K562 (cell line): ENCODE results near the gene DYRK1B. TPM values are rescaled to one million over a fixed set of nuclear protein-coding genes. Genes with fewer than 3 reads are reported as not detected.

Source experiments
- ATAC-seq: fragments of 200-7000 bp; cut with Tn5 transposase; 3 replicates; pipeline ENCODE4 v1.9.1; 2020; ENCODE audit warnings: moderate library complexity
- BruUV-seq: library from RNA; stranded (reverse); fragments of 400-500 nt; replicated peaks from 2 replicates; lab custom pipeline; 2021; lab: Mats Ljungman, UMichigan
- CTCF ChIA-PET: fragments of 300-600 bp; formaldehyde crosslinking; extraction: SDS; loops from one replicate; lab custom pipeline; 2021; ENCODE audit warnings: low intra/inter-chr PET ratio; lab: Yijun Ruan, JAX
- POLR2A ChIA-PET: fragments of 300-600, 350-650 bp; sonication (Branson Sonifier 250); formaldehyde crosslinking; extraction: SDS; loops from one replicate; lab custom pipeline; 2021; ENCODE audit warnings: antibody characterized with exemption, inconsistent platforms; lab: Yijun Ruan, JAX
- DNase-seq, 4 experiments: peaks; one replicate each; pipeline versions ENCODE4 v3.0.0 to v3.0.0-alpha.2; 2011 to 2018; ENCODE audit warnings: low spot score in 3 of 4, mixed read lengths in 3 of 4; ENCODE audit errors: extremely low read depth in 1 of 4
- FAIRE-seq: peaks from 2 replicates; lab custom pipeline; 2011; peaks lifted over from hg19 to GRCh38; lab: Jason Lieb, UNC
- H2AFZ ChIP-seq: 2 replicates; pipeline ENCODE4 v1.6.0; 2011; ENCODE audit warnings: low read depth, low read length, control low read depth, inconsistent platforms
- H3K27ac ChIP-seq: fragments of 200-600 bp; 3 replicates; pipeline ENCODE4 v1.8.0; 2011; ENCODE audit warnings: low read depth, mild to moderate bottlenecking, control low read depth, inconsistent platforms, low read length, moderate library complexity, mixed read lengths; ENCODE audit errors: extremely low read depth
- H3K27me3 ChIP-seq, 2 experiments: fragments of 300-600 bp in 1 of 2; 2 replicates in 1 of 2; 3 replicates in 1 of 2; pipeline versions ENCODE4 v1.6.0 to v1.8.0; 2011; ENCODE audit warnings: inconsistent platforms in 2 of 2, low read length in 2 of 2, mild to moderate bottlenecking in 1 of 2, mixed read lengths in 1 of 2, moderate library complexity in 1 of 2; ENCODE audit not compliant: control insufficient read depth in 2 of 2, insufficient read depth in 2 of 2
- H3K36me3 ChIP-seq: fragments of 300-600 bp; 3 replicates; pipeline ENCODE4 v1.8.0; 2011; ENCODE audit warnings: mild to moderate bottlenecking, low read length, inconsistent platforms; ENCODE audit not compliant: control insufficient read depth, insufficient read depth
- H3K4me1 ChIP-seq, 2 experiments: fragments of 200-600 bp in 1 of 2; replicated peaks in 1 of 2; 2 replicates in 1 of 2; 3 replicates in 1 of 2; pipeline versions ENCODE4 v1.5.1 to v1.8.0; 2011; ENCODE audit warnings: inconsistent platforms in 2 of 2, low read length in 2 of 2, mild to moderate bottlenecking in 1 of 2, mixed read lengths in 1 of 2, moderate library complexity in 1 of 2; ENCODE audit not compliant: control insufficient read depth in 2 of 2, insufficient read depth in 2 of 2
- H3K4me2 ChIP-seq: 2 replicates; pipeline ENCODE4 v1.6.1; 2011; ENCODE audit warnings: low read length, control low read depth, inconsistent platforms, mixed read lengths; ENCODE audit not compliant: insufficient read depth
- H3K4me3 ChIP-seq: fragments of 200-600 bp; sonication (generic), shearing (Covaris generic); 2 replicates; pipeline ENCODE4 v1.5.1; 2016; ENCODE audit warnings: control low read depth, inconsistent platforms
- H3K79me2 ChIP-seq: fragments of 200-600 bp; 3 replicates; pipeline ENCODE4 v1.8.0; 2011; ENCODE audit warnings: low read length, inconsistent platforms; ENCODE audit not compliant: control insufficient read depth, insufficient read depth
- H3K9ac ChIP-seq, 2 experiments: 2 replicates each; pipeline versions ENCODE4 v1.6.0 to v1.6.1; 2011; ENCODE audit warnings: low read depth in 2 of 2, low read length in 2 of 2, control low read depth in 1 of 2, inconsistent platforms in 1 of 2, mild to moderate bottlenecking in 1 of 2, mixed read lengths in 1 of 2; ENCODE audit not compliant: insufficient read depth in 1 of 2
- H3K9me1 ChIP-seq: one replicate; pipeline ENCODE4 v1.6.0; 2011; ENCODE audit warnings: inconsistent platforms, mild to moderate bottlenecking, low read length, moderate library complexity; ENCODE audit not compliant: control insufficient read depth, insufficient read depth
- H3K9me3 ChIP-seq: replicated peaks from 2 replicates; pipeline ENCODE4 v1.5.1; 2011; ENCODE audit warnings: low read depth, low read length, inconsistent platforms; ENCODE audit not compliant: control insufficient read depth, insufficient read depth
- H4K20me1 ChIP-seq: replicated peaks from 2 replicates; pipeline ENCODE4 v1.6.1; 2011; ENCODE audit warnings: low read length, inconsistent platforms, mixed read lengths; ENCODE audit not compliant: control insufficient read depth, insufficient read depth
- ID3 ChIP-seq, 2 experiments: fragments of 250-450 bp in 1 of 2; fragments of 450-650 bp in 1 of 2; sonication (Bioruptor Pico) in 1 of 2; IDR thresholded peaks; 2 replicates each; pipeline versions ENCODE4 v1.6.1 to v1.8.0; 2016 to 2021; ENCODE audit warnings: mild to moderate bottlenecking in 2 of 2, moderate library complexity in 2 of 2, missing compliant biosample characterization in 1 of 2, missing genetic modification characterization in 1 of 2
- ZNF318 ChIP-seq, 2 experiments: fragments of 450-650 bp; IDR thresholded peaks; 2 replicates each; pipeline ENCODE4 v1.6.1; 2016; ENCODE audit warnings: mild to moderate bottlenecking in 2 of 2, borderline replicate concordance in 1 of 2, low read depth in 1 of 2, moderate library complexity in 1 of 2
- WGBS: fragments of 100-300 bp; shearing (Covaris generic); methylation state at CpG from one replicate; pipeline ENCODE4 v1.1.6; 2016; ENCODE audit warnings: low coverage, mixed read lengths; ENCODE audit not compliant: insufficient coverage; ENCODE audit errors: missing lambda C conversion rate; 5-methylcytosine and 5-hydroxymethylcytosine counted together
- in situ Hi-C: fragments of 300-500 bp; cut with MboI; formaldehyde crosslinking; loops from 4 replicates; pipeline ENCODE4 v1.15.0; 2018; ENCODE audit warnings: inconsistent platforms, mixed read lengths
- intact Hi-C: fragments of 100-400 bp; cut with micrococcal nuclease; formaldehyde crosslinking; loops from 2 replicates; pipeline ENCODE4 v1.14.2; 2022
- polyA plus RNA-seq, 8 experiments: library from polyadenylated mRNA; depleted of rRNA in 4 of 8; stranded (reverse) in 5 of 8; unstranded in 3 of 8; fragments of >200 nt; fragmentation: Nextera tagmentation in 2 of 8; fragmentation: Illumina TruSeq in 1 of 8; extraction: Ambion mirVana in 2 of 8; extraction: Trizol in 1 of 8; gene quantifications; 2 replicates each; pipeline versions ENCODE4 v1.2.1 to v1.2.3, GENCODE V29; 2011 to 2014; ENCODE audit warnings: inconsistent platforms in 1 of 8, missing spikeins in 1 of 8
- total RNA-seq, 7 experiments: library from RNA; depleted of rRNA in 6 of 7; stranded (reverse); fragments of >200 nt in 6 of 7; fragmentation: Illumina TruSeq in 2 of 7; extraction: Trizol in 2 of 7; gene quantifications; 2 replicates each; pipeline versions ENCODE4 v1.2.1 to v1.2.3, GENCODE V29; 2011 to 2021; ENCODE audit warnings: low replicate concordance in 1 of 7
- TF ChIP-seq, protein P1 (sequence below), 2 experiments: fragments of 450-650 bp in 1 of 2; IDR thresholded peaks; 2 replicates each; pipeline ENCODE4 v1.6.1; 2011 to 2017; ENCODE audit warnings: low read depth in 2 of 2, antibody characterized with exemption in 1 of 2, borderline replicate concordance in 1 of 2, low read length in 1 of 2, mild to moderate bottlenecking in 1 of 2, mixed read lengths in 1 of 2; ENCODE audit not compliant: control insufficient read depth in 1 of 2
- TF ChIP-seq, protein P2 (sequence below): fragments of 250-450 bp; sonication (Bioruptor Pico); IDR thresholded peaks from 2 replicates; pipeline ENCODE4 v1.5.0; 2021; ENCODE audit warnings: mild to moderate bottlenecking, moderate library complexity

Gene DYRK1B
- total and polyA plus RNA-seq, 9 of the 15 experiments (the other 6 are each of a cell fraction or from before 2014, with no cell fraction given) = 0.91 to 5.2 (median 1.5) TPM; not detected in 2

GRCh38 chr19:39820696-39821095 is 13.3 kb downstream of the DYRK1B start:
- H3K4me1 ChIP-seq = peaks cover 0 to 4% of the 10 kb centered on the region in 2 experiments; a peak in 2 of 5 replicates
- ChIA-PET CTCF (no interaction called here), POLR2A (interaction anchor here (0.5 to 1.0 kb wide), 3 partner anchors 15 to 25 kb away, joined by 3 to 4 read pairs (median 3); no protein-coding TSS in a partner anchor)
- H3K4me2 ChIP-seq = no peak overlapping the region
- H3K27ac ChIP-seq = no peak overlapping the region
- intact Hi-C loops = no loop called here
- H3K9me3 ChIP-seq = no peaks in the 10 kb centered on the region
- no TSS peak for BruUV-seq
- no peaks in the 10 kb centered on the region for H3K79me2 ChIP-seq
- in situ Hi-C loops = no loop called here
- DNase-seq = no peak
- no peak for FAIRE-seq
- no peak overlapping the region for H3K9ac ChIP-seq
- no peak for ATAC-seq
- H4K20me1 ChIP-seq = no peaks in the 10 kb centered on the region; the same call in 1 of the 2 replicates
- peaks cover 11% of the 10 kb centered on the region; the same call in 1 of the 3 replicates for H3K36me3 ChIP-seq
- WGBS = 73% methylated on average over 6 of the region's 6 CpGs
- H2AFZ ChIP-seq = no peak overlapping the region
- H3K27me3 ChIP-seq = no peaks in the 10 kb centered on the region
- no peak overlapping the region for H3K4me3 ChIP-seq
- H3K9me1 ChIP-seq = no peaks in the 10 kb centered on the region
- TF ChIP-seq, protein P1, sequence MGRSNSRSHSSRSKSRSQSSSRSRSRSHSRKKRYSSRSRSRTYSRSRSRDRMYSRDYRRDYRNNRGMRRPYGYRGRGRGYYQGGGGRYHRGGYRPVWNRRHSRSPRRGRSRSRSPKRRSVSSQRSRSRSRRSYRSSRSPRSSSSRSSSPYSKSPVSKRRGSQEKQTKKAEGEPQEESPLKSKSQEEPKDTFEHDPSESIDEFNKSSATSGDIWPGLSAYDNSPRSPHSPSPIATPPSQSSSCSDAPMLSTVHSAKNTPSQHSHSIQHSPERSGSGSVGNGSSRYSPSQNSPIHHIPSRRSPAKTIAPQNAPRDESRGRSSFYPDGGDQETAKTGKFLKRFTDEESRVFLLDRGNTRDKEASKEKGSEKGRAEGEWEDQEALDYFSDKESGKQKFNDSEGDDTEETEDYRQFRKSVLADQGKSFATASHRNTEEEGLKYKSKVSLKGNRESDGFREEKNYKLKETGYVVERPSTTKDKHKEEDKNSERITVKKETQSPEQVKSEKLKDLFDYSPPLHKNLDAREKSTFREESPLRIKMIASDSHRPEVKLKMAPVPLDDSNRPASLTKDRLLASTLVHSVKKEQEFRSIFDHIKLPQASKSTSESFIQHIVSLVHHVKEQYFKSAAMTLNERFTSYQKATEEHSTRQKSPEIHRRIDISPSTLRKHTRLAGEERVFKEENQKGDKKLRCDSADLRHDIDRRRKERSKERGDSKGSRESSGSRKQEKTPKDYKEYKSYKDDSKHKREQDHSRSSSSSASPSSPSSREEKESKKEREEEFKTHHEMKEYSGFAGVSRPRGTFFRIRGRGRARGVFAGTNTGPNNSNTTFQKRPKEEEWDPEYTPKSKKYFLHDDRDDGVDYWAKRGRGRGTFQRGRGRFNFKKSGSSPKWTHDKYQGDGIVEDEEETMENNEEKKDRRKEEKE (IDR thresholded peaks at IDR 0.05; ENCODE audit: borderline replicate concordance in 1 of 2, control insufficient read depth in 1 of 2, low read depth in 2 of 2, low read length in 1 of 2) = no peak
- TF ChIP-seq ZNF318 (IDR thresholded peaks at IDR 0.05; ENCODE audit: borderline replicate concordance in 1 of 2, low read depth in 1 of 2) = no peak
- TF ChIP-seq, protein P2, sequence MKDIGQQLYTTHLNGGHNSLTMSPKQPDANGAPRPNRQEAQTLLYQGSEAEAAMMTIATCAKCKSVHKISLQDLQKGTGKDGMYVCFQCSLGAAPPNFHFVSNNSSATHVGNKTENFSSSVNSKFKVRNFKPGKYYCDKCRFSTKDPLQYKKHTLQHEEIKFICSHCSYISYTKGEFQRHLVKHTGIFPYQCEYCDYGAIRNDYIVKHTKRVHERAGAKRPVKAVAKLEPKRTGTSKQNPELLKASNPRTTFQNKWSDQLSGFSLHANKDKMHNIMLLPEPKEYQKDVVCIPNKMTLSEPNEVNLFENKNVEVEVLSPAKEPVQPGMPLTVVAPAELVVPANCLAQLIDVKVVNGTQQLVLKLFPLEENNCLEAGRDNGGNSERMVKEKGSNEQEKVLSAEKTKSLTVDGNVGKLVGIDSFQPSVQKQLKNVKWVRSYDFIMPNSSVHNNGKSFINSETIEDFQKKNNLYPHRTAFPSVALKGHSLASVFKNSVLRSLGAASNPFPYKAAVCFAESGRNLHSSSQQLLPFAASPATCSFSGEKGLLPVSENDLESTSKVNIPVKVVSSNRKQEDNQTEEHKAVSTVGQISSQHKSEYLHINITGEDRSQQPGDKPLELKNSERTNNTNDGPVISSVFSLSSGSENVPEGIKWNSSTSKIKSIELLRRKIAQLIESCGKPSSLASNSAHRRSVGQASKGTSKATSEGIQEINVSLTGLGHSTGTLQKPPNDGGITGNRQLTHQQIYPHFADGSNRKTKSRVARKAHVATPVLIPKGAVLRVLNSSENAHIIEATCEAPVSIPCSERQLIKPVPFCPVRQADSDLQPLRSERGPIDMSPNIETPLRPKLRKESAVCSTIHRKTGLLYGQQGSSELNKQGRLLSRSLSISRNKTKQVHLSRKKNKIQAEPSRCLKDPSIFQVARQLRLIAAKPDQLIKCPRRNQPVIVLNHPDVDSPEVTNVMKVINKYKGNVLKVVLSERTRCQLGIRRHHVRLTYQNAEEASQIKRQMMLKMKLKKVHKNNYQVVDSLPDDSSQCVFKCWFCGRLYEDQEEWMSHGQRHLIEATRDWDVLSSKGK (CRISPR knock-in tag) = no peak
- TF ChIP-seq ID3 (CRISPR knock-in tag; IDR thresholded peaks at IDR 0.05) = no peak
- no peak for TF ChIP-seq ID3 (tag; IDR thresholded peaks at IDR 0.05)
